ENCODE measurements around the gene GRIK1.

DNA sequence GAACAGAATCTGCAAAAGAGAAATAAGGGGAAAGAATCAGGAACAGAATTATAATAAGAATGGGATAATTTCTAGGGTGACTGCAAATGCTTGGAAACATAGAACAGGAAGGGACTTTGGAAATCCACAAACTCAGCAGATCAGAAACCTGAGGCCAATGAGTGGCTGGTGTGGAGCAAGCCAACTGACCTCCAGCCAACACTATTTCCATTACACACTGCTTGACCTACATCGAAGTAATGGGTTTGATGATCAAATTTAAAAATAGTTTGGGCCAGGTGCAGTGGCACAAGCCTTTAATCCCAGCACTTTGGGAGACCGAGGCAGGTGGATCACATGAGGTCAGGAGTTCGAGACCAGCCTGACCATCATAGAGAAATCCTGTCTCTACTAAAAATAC is 284.9 kb downstream of the GRIK1 start:
- TF ChIP-seq, protein P1, sequence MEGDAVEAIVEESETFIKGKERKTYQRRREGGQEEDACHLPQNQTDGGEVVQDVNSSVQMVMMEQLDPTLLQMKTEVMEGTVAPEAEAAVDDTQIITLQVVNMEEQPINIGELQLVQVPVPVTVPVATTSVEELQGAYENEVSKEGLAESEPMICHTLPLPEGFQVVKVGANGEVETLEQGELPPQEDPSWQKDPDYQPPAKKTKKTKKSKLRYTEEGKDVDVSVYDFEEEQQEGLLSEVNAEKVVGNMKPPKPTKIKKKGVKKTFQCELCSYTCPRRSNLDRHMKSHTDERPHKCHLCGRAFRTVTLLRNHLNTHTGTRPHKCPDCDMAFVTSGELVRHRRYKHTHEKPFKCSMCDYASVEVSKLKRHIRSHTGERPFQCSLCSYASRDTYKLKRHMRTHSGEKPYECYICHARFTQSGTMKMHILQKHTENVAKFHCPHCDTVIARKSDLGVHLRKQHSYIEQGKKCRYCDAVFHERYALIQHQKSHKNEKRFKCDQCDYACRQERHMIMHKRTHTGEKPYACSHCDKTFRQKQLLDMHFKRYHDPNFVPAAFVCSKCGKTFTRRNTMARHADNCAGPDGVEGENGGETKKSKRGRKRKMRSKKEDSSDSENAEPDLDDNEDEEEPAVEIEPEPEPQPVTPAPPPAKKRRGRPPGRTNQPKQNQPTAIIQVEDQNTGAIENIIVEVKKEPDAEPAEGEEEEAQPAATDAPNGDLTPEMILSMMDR (IDR thresholded peaks at IDR 0.05; ENCODE audit: poor library complexity, severe bottlenecking): no peak
- TF ChIP-seq EZH2 (IDR thresholded peaks at IDR 0.05; ENCODE audit: borderline replicate concordance, insufficient read depth, low read length, poor library complexity, severe bottlenecking) (no peak), TAF1 (IDR thresholded peaks at IDR 0.05; ENCODE audit: low read depth) (no peak), POLR2AphosphoS5 (IDR thresholded peaks at IDR 0.05) (no peak), RAD21 (conservative IDR thresholded peaks at IDR 0.05) (no peak), EP300 (conservative IDR thresholded peaks at IDR 0.05; ENCODE audit: poor library complexity, severe bottlenecking) (no peak)
- TF ChIP-seq, protein P2, sequence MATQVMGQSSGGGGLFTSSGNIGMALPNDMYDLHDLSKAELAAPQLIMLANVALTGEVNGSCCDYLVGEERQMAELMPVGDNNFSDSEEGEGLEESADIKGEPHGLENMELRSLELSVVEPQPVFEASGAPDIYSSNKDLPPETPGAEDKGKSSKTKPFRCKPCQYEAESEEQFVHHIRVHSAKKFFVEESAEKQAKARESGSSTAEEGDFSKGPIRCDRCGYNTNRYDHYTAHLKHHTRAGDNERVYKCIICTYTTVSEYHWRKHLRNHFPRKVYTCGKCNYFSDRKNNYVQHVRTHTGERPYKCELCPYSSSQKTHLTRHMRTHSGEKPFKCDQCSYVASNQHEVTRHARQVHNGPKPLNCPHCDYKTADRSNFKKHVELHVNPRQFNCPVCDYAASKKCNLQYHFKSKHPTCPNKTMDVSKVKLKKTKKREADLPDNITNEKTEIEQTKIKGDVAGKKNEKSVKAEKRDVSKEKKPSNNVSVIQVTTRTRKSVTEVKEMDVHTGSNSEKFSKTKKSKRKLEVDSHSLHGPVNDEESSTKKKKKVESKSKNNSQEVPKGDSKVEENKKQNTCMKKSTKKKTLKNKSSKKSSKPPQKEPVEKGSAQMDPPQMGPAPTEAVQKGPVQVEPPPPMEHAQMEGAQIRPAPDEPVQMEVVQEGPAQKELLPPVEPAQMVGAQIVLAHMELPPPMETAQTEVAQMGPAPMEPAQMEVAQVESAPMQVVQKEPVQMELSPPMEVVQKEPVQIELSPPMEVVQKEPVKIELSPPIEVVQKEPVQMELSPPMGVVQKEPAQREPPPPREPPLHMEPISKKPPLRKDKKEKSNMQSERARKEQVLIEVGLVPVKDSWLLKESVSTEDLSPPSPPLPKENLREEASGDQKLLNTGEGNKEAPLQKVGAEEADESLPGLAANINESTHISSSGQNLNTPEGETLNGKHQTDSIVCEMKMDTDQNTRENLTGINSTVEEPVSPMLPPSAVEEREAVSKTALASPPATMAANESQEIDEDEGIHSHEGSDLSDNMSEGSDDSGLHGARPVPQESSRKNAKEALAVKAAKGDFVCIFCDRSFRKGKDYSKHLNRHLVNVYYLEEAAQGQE (IDR thresholded peaks at IDR 0.05; ENCODE audit: borderline replicate concordance): no peak
